Smooth muscle cell (in vitro differentiated cells): ENCODE measurements around the gene SCARB2. TPM values are rescaled to one million over a fixed set of nuclear protein-coding genes. Genes with fewer than 3 reads are reported as not detected.

Source experiments
- DNase-seq: peaks from one replicate; lab custom pipeline; 2025; ENCODE audit not compliant: unreplicated experiment; lab: John Stamatoyannopoulos, UW
- H2AFZ ChIP-seq: fragments of 200-600 bp; sonication (generic); 2 replicates; pipeline ENCODE4 v1.6.0; 2016; ENCODE audit warnings: antibody characterized with exemption, low read depth, mild to moderate bottlenecking
- H3F3A ChIP-seq: fragments of 200-600 bp; sonication (generic); 2 replicates; pipeline ENCODE4 v1.6.0; 2017; ENCODE audit warnings: antibody characterized with exemption, low read depth
- H3K27ac ChIP-seq: fragments of 200-600 bp; sonication (generic); 2 replicates; pipeline ENCODE4 v1.5.1; 2016; ENCODE audit warnings: low read depth, mild to moderate bottlenecking
- H3K27me3 ChIP-seq: fragments of 200-600 bp; sonication (generic); 2 replicates; pipeline ENCODE4 v1.6.1; 2016; ENCODE audit warnings: low read depth, mild to moderate bottlenecking
- H3K36me3 ChIP-seq: fragments of 200-600 bp; sonication (generic); 2 replicates; pipeline ENCODE4 v1.5.1; 2016; ENCODE audit warnings: low read depth
- H3K4me1 ChIP-seq: fragments of 200-600 bp; sonication (generic); 2 replicates; pipeline ENCODE4 v1.5.1; 2016; ENCODE audit warnings: low read depth
- H3K4me2 ChIP-seq: fragments of 200-600 bp; sonication (generic); 2 replicates; pipeline ENCODE4 v1.6.0; 2016; ENCODE audit warnings: mild to moderate bottlenecking
- H3K4me3 ChIP-seq: fragments of 200-600 bp; sonication (generic); 2 replicates; pipeline ENCODE4 v1.5.1; 2016; ENCODE audit warnings: mild to moderate bottlenecking
- H3K79me2 ChIP-seq: fragments of 200-600 bp; sonication (generic); 2 replicates; pipeline ENCODE4 v1.6.0; 2016; ENCODE audit warnings: low read depth, mild to moderate bottlenecking
- H3K9ac ChIP-seq: fragments of 200-600 bp; sonication (generic); 2 replicates; pipeline ENCODE4 v1.6.0; 2016; ENCODE audit warnings: low read depth
- H3K9me3 ChIP-seq: fragments of 200-600 bp; sonication (generic); replicated peaks from 2 replicates; pipeline ENCODE4 v1.5.1; 2016; ENCODE audit warnings: low read depth
- H4K20me1 ChIP-seq: fragments of 200-600 bp; sonication (generic); 2 replicates; pipeline ENCODE4 v1.6.0; 2016; ENCODE audit warnings: low read depth
- WGBS: methylation state at CpG from one replicate; pipeline ENCODE4 v1.1.7; 2016; ENCODE audit warnings: low lambda C conversion rate; 5-methylcytosine and 5-hydroxymethylcytosine counted together
- polyA plus RNA-seq: library from polyadenylated mRNA; unstranded; fragments of >200 nt; fragmentation: Nextera tagmentation; extraction: Ambion mirVana; gene quantifications from 2 replicates; pipeline ENCODE4 v1.2.1, GENCODE V29; 2016
- total RNA-seq: library from RNA; depleted of rRNA; stranded (reverse); fragments of >200 nt; gene quantifications from 2 replicates; pipeline ENCODE4 v1.2.3, GENCODE V29; 2014
- TF ChIP-seq, protein P1 (sequence below): fragments of 200-600 bp; sonication (generic); IDR thresholded peaks from 2 replicates; pipeline ENCODE4 v1.5.1; 2017; ENCODE audit warnings: borderline replicate concordance, mild to moderate bottlenecking, antibody characterized with exemption; ENCODE audit not compliant: insufficient read depth, poor library complexity, severe bottlenecking

Gene SCARB2
- total and polyA plus RNA-seq, 2 experiments from 2014 or later: 162 to 270 TPM

DNA sequence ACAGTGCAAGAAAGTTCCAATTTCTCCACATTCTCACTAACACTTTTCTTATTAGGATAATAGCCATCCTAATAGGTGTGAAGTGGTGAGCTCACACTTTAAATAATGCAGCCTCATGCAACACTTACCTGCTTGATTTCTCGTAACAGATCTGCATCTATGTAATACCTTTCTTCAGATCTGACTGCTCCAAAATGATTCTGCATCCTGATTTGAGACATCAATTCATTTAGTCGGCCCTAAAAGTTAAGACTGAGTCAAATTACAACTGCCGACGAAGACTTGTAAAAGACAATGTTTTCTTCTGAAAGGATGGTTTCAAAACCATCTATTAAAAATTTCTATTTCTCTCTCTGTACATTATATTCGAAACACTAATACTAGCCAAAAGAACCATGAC lies 96.1 kb downstream of the SCARB2 start:
- Histone ChIP-seq H3K79me2 (no peaks in the 10 kb centered on the region), H3F3A (no peaks in the 10 kb centered on the region), H4K20me1 (no peaks in the 10 kb centered on the region), H3K4me3 (no peak overlapping the region), H3K4me2 (no peak overlapping the region), H3K9me3 (no peaks in the 10 kb centered on the region), H2AFZ (no peak overlapping the region), H3K27ac (no peak overlapping the region), H3K9ac (no peak overlapping the region), H3K27me3 (no peaks in the 10 kb centered on the region), H3K4me1 (no peaks in the 10 kb centered on the region), H3K36me3 (peaks cover 47% of the 10 kb centered on the region)
- WGBS: 98% methylated on average over 5 of the region's 5 CpGs
- DNase-seq: no peak
- TF ChIP-seq, protein P1, sequence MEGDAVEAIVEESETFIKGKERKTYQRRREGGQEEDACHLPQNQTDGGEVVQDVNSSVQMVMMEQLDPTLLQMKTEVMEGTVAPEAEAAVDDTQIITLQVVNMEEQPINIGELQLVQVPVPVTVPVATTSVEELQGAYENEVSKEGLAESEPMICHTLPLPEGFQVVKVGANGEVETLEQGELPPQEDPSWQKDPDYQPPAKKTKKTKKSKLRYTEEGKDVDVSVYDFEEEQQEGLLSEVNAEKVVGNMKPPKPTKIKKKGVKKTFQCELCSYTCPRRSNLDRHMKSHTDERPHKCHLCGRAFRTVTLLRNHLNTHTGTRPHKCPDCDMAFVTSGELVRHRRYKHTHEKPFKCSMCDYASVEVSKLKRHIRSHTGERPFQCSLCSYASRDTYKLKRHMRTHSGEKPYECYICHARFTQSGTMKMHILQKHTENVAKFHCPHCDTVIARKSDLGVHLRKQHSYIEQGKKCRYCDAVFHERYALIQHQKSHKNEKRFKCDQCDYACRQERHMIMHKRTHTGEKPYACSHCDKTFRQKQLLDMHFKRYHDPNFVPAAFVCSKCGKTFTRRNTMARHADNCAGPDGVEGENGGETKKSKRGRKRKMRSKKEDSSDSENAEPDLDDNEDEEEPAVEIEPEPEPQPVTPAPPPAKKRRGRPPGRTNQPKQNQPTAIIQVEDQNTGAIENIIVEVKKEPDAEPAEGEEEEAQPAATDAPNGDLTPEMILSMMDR: no peak

DNA sequence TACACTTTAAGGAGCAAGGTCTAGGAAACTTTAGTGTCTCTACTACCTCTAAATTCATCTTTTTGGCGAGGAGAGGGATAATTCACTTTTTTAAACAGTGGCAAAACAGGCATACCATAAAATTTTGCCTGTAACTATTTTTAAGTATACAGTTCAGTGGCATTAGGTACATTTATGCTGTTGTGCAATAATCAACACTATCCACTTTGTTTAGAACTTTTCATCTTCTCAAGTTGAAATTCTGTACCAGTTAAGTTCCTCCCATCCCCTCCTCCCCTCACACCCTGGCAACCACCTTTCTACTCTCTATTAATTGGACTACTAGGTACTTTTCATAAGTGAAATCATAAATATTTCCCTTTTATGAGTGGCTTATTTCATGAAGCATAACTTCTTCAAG lies 96.8 kb downstream of the SCARB2 start:
- WGBS: 96% methylated on average over 1 of the region's 1 CpG
- Histone ChIP-seq H3K9me3 (no peaks in the 10 kb centered on the region), H3K4me2 (no peak overlapping the region), H3K27ac (no peak overlapping the region), H3K4me3 (no peak overlapping the region), H3K36me3 (peaks cover 40% of the 10 kb centered on the region), H3K4me1 (no peaks in the 10 kb centered on the region), H3K9ac (no peak overlapping the region), H3K79me2 (no peaks in the 10 kb centered on the region), H3F3A (no peaks in the 10 kb centered on the region), H4K20me1 (no peaks in the 10 kb centered on the region), H3K27me3 (no peaks in the 10 kb centered on the region), H2AFZ (no peak overlapping the region)
- TF ChIP-seq, protein P1: no peak
- DNase-seq: no peak

Other genes starting within 250 kb of the SCARB2 start
- gene SDAD1, start 222.9 kb downstream of the SCARB2 start, total RNA-seq: 33.3 and 38.8 TPM in 2 replicates
- gene SDAD1, start 222.9 kb downstream of the SCARB2 start, polyA plus RNA-seq: 30.3 and 44.0 TPM in 2 replicates
- gene CXCL9, start 206.3 kb downstream of the SCARB2 start, total RNA-seq: 0.27 and 0.45 TPM in 2 replicates
- gene CXCL9, start 206.3 kb downstream of the SCARB2 start, polyA plus RNA-seq: 0.16 TPM in 1 of 2 replicates, not detected in the other
- gene CXCL10, start 190.3 kb downstream of the SCARB2 start, total RNA-seq: 18.9 and 19.7 TPM in 2 replicates
- 18.9 and 21.2 TPM in 2 replicates for gene CXCL10, start 190.3 kb downstream of the SCARB2 start, polyA plus RNA-seq
- gene CXCL11, start 177.8 kb downstream of the SCARB2 start, total RNA-seq: not detected in 2 replicates
- gene CXCL11, start 177.8 kb downstream of the SCARB2 start, polyA plus RNA-seq: not detected in 2 replicates
- gene ART3, start 139.1 kb downstream of the SCARB2 start, total RNA-seq: not detected in 2 replicates
- 0.93 and 1.1 TPM in 2 replicates for gene ART3, start 139.1 kb downstream of the SCARB2 start, polyA plus RNA-seq
- gene NUP54, start 65.4 kb downstream of the SCARB2 start, total RNA-seq: 52.6 and 61.7 TPM in 2 replicates
- gene NUP54, start 65.4 kb downstream of the SCARB2 start, polyA plus RNA-seq: 36.3 and 38.3 TPM in 2 replicates
- 0.63 and 1.8 TPM in 2 replicates for gene FAM47E, start 37.9 kb upstream of the SCARB2 start, total RNA-seq
- 0.73 and 3.5 TPM in 2 replicates for gene FAM47E, start 37.9 kb upstream of the SCARB2 start, polyA plus RNA-seq
- gene STBD1, start 92.9 kb upstream of the SCARB2 start, total RNA-seq: 7.5 and 15.9 TPM in 2 replicates
- 14.3 and 17.2 TPM in 2 replicates for gene STBD1, start 92.9 kb upstream of the SCARB2 start, polyA plus RNA-seq
- not detected in 2 replicates for gene CCDC158, start 207.3 kb upstream of the SCARB2 start, total RNA-seq
- not detected in 2 replicates for gene CCDC158, start 207.3 kb upstream of the SCARB2 start, polyA plus RNA-seq
- 25.2 and 31.9 TPM in 2 replicates for gene SHROOM3, start 221.4 kb upstream of the SCARB2 start, total RNA-seq
- 10.0 and 22.3 TPM in 2 replicates for gene SHROOM3, start 221.4 kb upstream of the SCARB2 start, polyA plus RNA-seq